Liver (tissue), 9 donors: ENCODE results near the gene RBM14. TPM values are rescaled to one million over a fixed set of nuclear protein-coding genes. Genes with fewer than 3 reads are reported as not detected.

ENCODE experiments used
- DNase-seq: peaks from one replicate; pipeline ENCODE4 v3.0.0-alpha.2; 2017; ENCODE audit warnings: low spot score
- H3K27ac ChIP-seq, 2 donors: one replicate each; pipeline ENCODE4 v1.7.0; 2013; ENCODE audit warnings: inconsistent platforms in 2 of 2, low read length in 2 of 2, control low read depth in 1 of 2, low read depth in 1 of 2, mild to moderate bottlenecking in 1 of 2
- H3K27me3 ChIP-seq, 4 donors: one replicate each; pipeline versions ENCODE4 v1.6.1 to v1.7.0; 2013; ENCODE audit warnings: low read length in 3 of 4, inconsistent platforms in 1 of 4, mild to moderate bottlenecking in 1 of 4, moderate library complexity in 1 of 4; ENCODE audit not compliant: control insufficient read depth in 4 of 4, insufficient read depth in 4 of 4
- H3K36me3 ChIP-seq, 4 donors: one replicate each; pipeline versions ENCODE4 v1.6.1 to v1.7.0; 2013; ENCODE audit warnings: low read length in 3 of 4, mild to moderate bottlenecking in 3 of 4, low read depth in 1 of 4, moderate library complexity in 1 of 4; ENCODE audit not compliant: control insufficient read depth in 4 of 4, insufficient read depth in 3 of 4
- H3K4me1 ChIP-seq, 4 donors: one replicate each; pipeline versions ENCODE4 v1.6.1 to v1.7.0; 2013; ENCODE audit warnings: low read length in 3 of 4, mild to moderate bottlenecking in 3 of 4, moderate library complexity in 1 of 4; ENCODE audit not compliant: control insufficient read depth in 4 of 4, insufficient read depth in 4 of 4
- H3K4me3 ChIP-seq, 3 donors: one replicate each; pipeline versions ENCODE4 v1.6.1 to v1.7.0; 2013; ENCODE audit warnings: low read length in 3 of 3, control low read depth in 1 of 3, low read depth in 1 of 3, mild to moderate bottlenecking in 1 of 3
- H3K9ac ChIP-seq, 2 donors: one replicate each; pipeline ENCODE4 v1.7.0; 2013; ENCODE audit warnings: low read length in 2 of 2, mild to moderate bottlenecking in 2 of 2, moderate library complexity in 2 of 2, control low read depth in 1 of 2, low read depth in 1 of 2
- H3K9me3 ChIP-seq, 4 donors: one replicate each; pipeline versions ENCODE4 v1.6.1 to v1.7.0; 2013; ENCODE audit warnings: low read length in 3 of 4; ENCODE audit not compliant: control insufficient read depth in 4 of 4
- ATF3 ChIP-seq: IDR thresholded peaks from 2 replicates; pipeline ENCODE4 v1.6.1; 2016; ENCODE audit warnings: antibody characterized with exemption
- CTCF ChIP-seq: fragments of 150-350 bp; IDR thresholded peaks from 2 replicates; pipeline ENCODE4 v1.5.1; 2017; ENCODE audit warnings: improper control_type of control experiment, low read depth, low read length; ENCODE audit not compliant: missing input control
- EGR1 ChIP-seq, 2 donors: IDR thresholded peaks; 2 replicates each; pipeline ENCODE4 v1.6.1; 2016 to 2018; ENCODE audit warnings: antibody characterized with exemption in 2 of 2, low read depth in 2 of 2
- FOXA1 ChIP-seq: IDR thresholded peaks from 2 replicates; pipeline ENCODE4 v1.6.1; 2016; ENCODE audit warnings: antibody characterized with exemption
- FOXA2 ChIP-seq: IDR thresholded peaks from 2 replicates; pipeline ENCODE4 v1.6.1; 2016; ENCODE audit warnings: antibody characterized with exemption
- GABPA ChIP-seq, 2 donors: IDR thresholded peaks in 1 of 2; conservative IDR thresholded peaks in 1 of 2; 2 replicates each; pipeline ENCODE4 v1.6.1; 2016; ENCODE audit warnings: antibody characterized with exemption in 2 of 2, mild to moderate bottlenecking in 1 of 2, moderate library complexity in 1 of 2
- HNF4A ChIP-seq, 2 donors: conservative IDR thresholded peaks; 2 replicates each; pipeline ENCODE4 v1.6.1; 2016; ENCODE audit warnings: antibody characterized with exemption in 2 of 2, mild to moderate bottlenecking in 2 of 2
- HNF4G ChIP-seq: IDR thresholded peaks from 2 replicates; pipeline ENCODE4 v1.6.1; 2016; ENCODE audit warnings: antibody characterized with exemption
- JUND ChIP-seq, 2 donors: IDR thresholded peaks; 2 replicates each; pipeline ENCODE4 v1.6.1; 2016; ENCODE audit warnings: antibody characterized with exemption in 2 of 2
- NR2F2 ChIP-seq: IDR thresholded peaks from 2 replicates; pipeline ENCODE4 v1.6.1; 2016; ENCODE audit warnings: antibody characterized with exemption
- RAD21 ChIP-seq, 2 donors: IDR thresholded peaks; 2 replicates each; pipeline ENCODE4 v1.6.1; 2016; ENCODE audit warnings: antibody characterized with exemption in 2 of 2, mild to moderate bottlenecking in 2 of 2
- RXRA ChIP-seq, 2 donors: IDR thresholded peaks; 2 replicates each; pipeline ENCODE4 v1.6.1; 2017 to 2018; ENCODE audit warnings: antibody characterized with exemption in 2 of 2, mild to moderate bottlenecking in 1 of 2
- SP1 ChIP-seq: IDR thresholded peaks from 2 replicates; pipeline ENCODE4 v1.6.1; 2018; ENCODE audit warnings: antibody characterized with exemption, mild to moderate bottlenecking
- TAF1 ChIP-seq: conservative IDR thresholded peaks from 2 replicates; pipeline ENCODE4 v1.6.1; 2016; ENCODE audit warnings: antibody characterized with exemption, mild to moderate bottlenecking
- YY1 ChIP-seq: IDR thresholded peaks from 2 replicates; pipeline ENCODE4 v1.6.1; 2016; ENCODE audit warnings: antibody characterized with exemption, mild to moderate bottlenecking
- ZBTB33 ChIP-seq: IDR thresholded peaks from 2 replicates; pipeline ENCODE4 v1.6.1; 2016; ENCODE audit warnings: antibody characterized with exemption
- WGBS: extraction: QIAGEN DNeasy Blood & Tissue Kit; methylation state at CpG from one replicate; pipeline ENCODE4 v1.1.7; 2013; 5-methylcytosine and 5-hydroxymethylcytosine counted together
- polyA plus RNA-seq, 2 donors: library from polyadenylated mRNA; stranded (reverse) in 1 of 2; unstranded in 1 of 2; fragments of 200-250 nt in 1 of 2; fragments of >200 nt in 1 of 2; fragmentation: Nextera tagmentation in 1 of 2; extraction: Ambion mirVana in 1 of 2; gene quantifications; one replicate each; pipeline versions ENCODE4 v1.2.1 to v1.2.3, GENCODE V29; 2013 to 2015
- total RNA-seq, 2 donors: library from RNA; depleted of rRNA; stranded (reverse); fragments of >200 nt; gene quantifications; one replicate each; pipeline ENCODE4 v1.2.3, GENCODE V29; 2014
- TF ChIP-seq, protein P1 (sequence below): IDR thresholded peaks from 2 replicates; pipeline ENCODE4 v1.6.1; 2016; ENCODE audit warnings: antibody characterized with exemption
- donor health status: healthy.
- donor health status: healthy.
- donor health status: healthy.
- donor health status: healthy.
- donor health status: healthy.

RBM14 gene
- total and polyA plus RNA-seq, 4 donors = 7.0 to 53.5 (median 21.9) TPM

- Histone ChIP-seq H3K27me3 (no peaks in the 10 kb centered on the region), H3K36me3 (peaks cover 0 to 5% (median 2%) of the 10 kb centered on the region in 4 donors), H3K9me3 (no peaks in the 10 kb centered on the region), H3K27ac (peak overlapping the region; percentile 75 to 88), H3K4me1 (peaks cover 17 to 59% (median 44%) of the 10 kb centered on the region in 4 donors), H3K9ac (no peak overlapping the region), H3K4me3 (no peak overlapping the region)
- WGBS = 83% methylated on average over 2 of the region's 2 CpGs
- no peak for TF ChIP-seq ATF3
- no peak for TF ChIP-seq TAF1
- no peak for TF ChIP-seq RAD21 (IDR thresholded peaks at IDR 0.05)
- no peak for TF ChIP-seq CTCF
- TF ChIP-seq YY1 = no peak
- no peak for TF ChIP-seq GABPA (IDR thresholded peaks at IDR 0.05 in 1 of 2, conservative IDR thresholded peaks at IDR 0.05 in 1 of 2)
- no peak for TF ChIP-seq EGR1 (IDR thresholded peaks at IDR 0.05; ENCODE audit: low read depth in 2 of 2)
- TF ChIP-seq NR2F2 = no peak
- no peak for TF ChIP-seq ZBTB33
- no peak for TF ChIP-seq RXRA (IDR thresholded peaks at IDR 0.05)
- no peak for TF ChIP-seq HNF4G
- no peak for TF ChIP-seq FOXA2
- no peak for TF ChIP-seq SP1
- TF ChIP-seq FOXA1 = no peak
- TF ChIP-seq JUND (IDR thresholded peaks at IDR 0.05) = no peak
- no peak for TF ChIP-seq HNF4A (conservative IDR thresholded peaks at IDR 0.05)
- DNase-seq = no peak
These were observed 16.2 kb upstream of the RBM14 start for GRCh38 chr11:66600219-66600618.

DNA sequence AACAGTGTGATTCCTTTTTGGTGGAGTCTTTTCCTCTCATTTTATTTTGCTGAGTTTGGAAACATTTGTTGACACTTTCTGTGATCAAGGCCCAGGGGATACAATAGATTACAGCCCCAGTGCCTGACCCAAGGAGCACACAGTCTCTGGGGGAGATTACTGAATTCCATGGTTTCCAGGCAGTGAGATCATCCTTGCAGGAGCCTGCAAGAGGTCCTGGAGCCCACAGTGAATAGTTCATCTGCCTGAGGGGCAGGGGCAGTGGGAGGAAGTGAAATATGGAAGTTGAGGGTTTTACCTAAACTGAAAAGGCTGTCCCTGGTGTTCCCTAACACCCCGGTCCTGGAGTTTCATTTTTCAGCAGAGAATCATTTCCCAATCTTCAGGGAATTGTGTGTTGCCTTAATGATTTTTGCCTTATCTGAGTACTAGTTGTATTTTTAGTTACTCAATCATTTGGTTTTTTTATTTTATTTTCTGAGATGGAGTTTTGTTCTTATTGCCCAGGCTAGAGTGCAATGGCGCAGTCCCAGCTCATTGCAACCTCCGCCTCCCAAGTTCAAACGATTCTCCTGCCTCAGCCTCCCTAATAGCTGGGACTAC lies 15.7 kb upstream of the RBM14 start:
- 36% methylated on average over 4 of the region's 4 CpGs for WGBS
- Histone ChIP-seq H3K36me3 (peaks cover 3 to 10% (median 6%) of the 10 kb centered on the region in 4 donors), H3K4me3 (no peak overlapping the region), H3K27ac (peak overlapping the region; percentile 75 to 88), H3K9me3 (no peaks in the 10 kb centered on the region), H3K4me1 (peaks cover 20 to 59% (median 45%) of the 10 kb centered on the region in 4 donors), H3K9ac (no peak overlapping the region), H3K27me3 (no peaks in the 10 kb centered on the region)
- TF ChIP-seq RAD21 (IDR thresholded peaks at IDR 0.05) = peak in 1 of 2 donors; percentile 3
- TF ChIP-seq, protein P1, sequence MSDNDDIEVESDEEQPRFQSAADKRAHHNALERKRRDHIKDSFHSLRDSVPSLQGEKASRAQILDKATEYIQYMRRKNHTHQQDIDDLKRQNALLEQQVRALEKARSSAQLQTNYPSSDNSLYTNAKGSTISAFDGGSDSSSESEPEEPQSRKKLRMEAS = peak; percentile 33
- TF ChIP-seq RXRA (IDR thresholded peaks at IDR 0.05) = peak; percentile 32 to 61
- TF ChIP-seq JUND (IDR thresholded peaks at IDR 0.05) = peak in 1 of 2 donors; percentile 44
- TF ChIP-seq HNF4A (conservative IDR thresholded peaks at IDR 0.05) = peak; percentile 49 to 54
- peak; percentile 45 for TF ChIP-seq SP1
- no peak for TF ChIP-seq NR2F2
- no peak for TF ChIP-seq YY1
- DNase-seq = no peak
